Skeletal muscle tissue (tissue), 5 donors: ENCODE results near the gene NEURL1B. TPM values are rescaled to one million over a fixed set of nuclear protein-coding genes. Genes with fewer than 3 reads are reported as not detected.

Experiments used
- H3K27ac ChIP-seq: one replicate; pipeline ENCODE4 v1.7.0; 2013; ENCODE audit warnings: mild to moderate bottlenecking, low read depth, low read length, inconsistent platforms
- H3K27me3 ChIP-seq, 3 donors: one replicate each; pipeline ENCODE4 v1.7.0; 2013; ENCODE audit warnings: low read length in 3 of 3; ENCODE audit not compliant: control insufficient read depth in 3 of 3, insufficient read depth in 3 of 3
- H3K36me3 ChIP-seq, 3 donors: one replicate each; pipeline ENCODE4 v1.7.0; 2013; ENCODE audit warnings: low read length in 3 of 3; ENCODE audit not compliant: control insufficient read depth in 3 of 3, insufficient read depth in 3 of 3
- H3K4me1 ChIP-seq, 3 donors: one replicate each; pipeline ENCODE4 v1.7.0; 2013; ENCODE audit warnings: low read length in 3 of 3, mild to moderate bottlenecking in 3 of 3; ENCODE audit not compliant: control insufficient read depth in 3 of 3, insufficient read depth in 3 of 3
- H3K4me3 ChIP-seq, 3 donors: one replicate each; pipeline ENCODE4 v1.7.0; 2013; ENCODE audit warnings: low read length in 3 of 3
- H3K9ac ChIP-seq, 3 donors: one replicate each; pipeline ENCODE4 v1.7.0; 2013; ENCODE audit warnings: low read length in 3 of 3, mild to moderate bottlenecking in 3 of 3, moderate library complexity in 2 of 3, low read depth in 1 of 3
- H3K9me3 ChIP-seq, 3 donors: one replicate each; pipeline ENCODE4 v1.7.0; 2013; ENCODE audit warnings: low read length in 3 of 3; ENCODE audit not compliant: control insufficient read depth in 3 of 3
- small RNA-seq: library from RNA; depleted of rRNA; stranded (forward); fragments of <200 nt; gene quantifications from one replicate; pipeline ENCODE3, GENCODE V24; 2014
- total RNA-seq: library from RNA; depleted of rRNA; stranded (reverse); fragments of >200 nt; gene quantifications from one replicate; pipeline ENCODE4 v1.2.3, GENCODE V29; 2014
- donor health status: Osteomylitis.

The NEURL1B gene
- total RNA-seq, 1 donor from 2014 or later, result 23.0 TPM

- H3K36me3 ChIP-seq, result no peaks in the 10 kb centered on the region
- peak overlapping the region; percentile 69 to 81 (median 74) for H3K9ac ChIP-seq
- H3K4me1 ChIP-seq, result peaks cover 22 to 41% (median 30%) of the 10 kb centered on the region in 3 donors
- H3K9me3 ChIP-seq, result no peaks in the 10 kb centered on the region
- no peaks in the 10 kb centered on the region for H3K27me3 ChIP-seq
- H3K27ac ChIP-seq, result peak overlapping the region; percentile 93
- peak overlapping the region in 2 of 3 donors; percentile 23 to 45 for H3K4me3 ChIP-seq
Observed at GRCh38 chr5:172733131-172733973, 92.3 kb downstream of the NEURL1B start.

GRCh38 chr5:172733974-172734346 lies 92.9 kb downstream of the NEURL1B start:
- Histone ChIP-seq H3K4me3 (peak overlapping the region in 1 of 3 donors; percentile 23), H3K27ac (peak overlapping the region; percentile 93), H3K9me3 (no peaks in the 10 kb centered on the region), H3K4me1 (peaks cover 22 to 41% (median 30%) of the 10 kb centered on the region in 3 donors), H3K36me3 (no peaks in the 10 kb centered on the region), H3K27me3 (no peaks in the 10 kb centered on the region), H3K9ac (peak overlapping the region; percentile 69 to 81 (median 74))

GRCh38 chr5:172735141-172735831 lies 94.2 kb downstream of the NEURL1B start:
- Histone ChIP-seq H3K4me1 (peaks cover 22 to 42% (median 30%) of the 10 kb centered on the region in 3 donors), H3K27ac (peak overlapping the region; percentile 93), H3K4me3 (no peak overlapping the region), H3K9me3 (no peaks in the 10 kb centered on the region), H3K27me3 (no peaks in the 10 kb centered on the region), H3K36me3 (no peaks in the 10 kb centered on the region), H3K9ac (no peak overlapping the region)

GRCh38 chr5:172736508-172737135 lies 95.6 kb downstream of the NEURL1B start:
- Histone ChIP-seq H3K9me3 (no peaks in the 10 kb centered on the region), H3K27me3 (no peaks in the 10 kb centered on the region), H3K9ac (peak overlapping the region; percentile 48 to 72 (median 69)), H3K4me3 (no peak overlapping the region), H3K4me1 (peaks cover 33 to 50% (median 40%) of the 10 kb centered on the region in 3 donors), H3K36me3 (no peaks in the 10 kb centered on the region), H3K27ac (peak overlapping the region; percentile 61)

- Histone ChIP-seq H3K27me3 (no peaks in the 10 kb centered on the region), H3K36me3 (no peaks in the 10 kb centered on the region), H3K9me3 (no peaks in the 10 kb centered on the region), H3K4me1 (peaks cover 15 to 28% (median 16%) of the 10 kb centered on the region in 3 donors), H3K4me3 (no peak overlapping the region), H3K27ac (no peak overlapping the region), H3K9ac (no peak overlapping the region)
Observed at GRCh38 chr5:172739375-172739774, 98.3 kb downstream of the NEURL1B start.

GRCh38 chr5:172740428-172741205 lies 99.6 kb downstream of the NEURL1B start:
- Histone ChIP-seq H3K27ac (peak overlapping the region; percentile 81), H3K4me1 (peaks cover 14 to 25% (median 15%) of the 10 kb centered on the region in 3 donors), H3K9ac (peak overlapping the region in 2 of 3 donors; percentile 19 to 40), H3K9me3 (no peaks in the 10 kb centered on the region), H3K4me3 (no peak overlapping the region), H3K27me3 (no peaks in the 10 kb centered on the region), H3K36me3 (no peaks in the 10 kb centered on the region)

Small RNA genes within 50 kb of the gene (small RNA-seq; reads per million reads assigned to genes)
- gene AC027309.2, result not detected
- 0.07 reads per million for gene MIR5003

Other genes with a start within 250 kb of the NEURL1B start
- gene SH3PXD2B, start 186.7 kb upstream of the NEURL1B start, total RNA-seq, result 12.0 TPM
- 67.3 TPM for gene DUSP1, start 129.9 kb downstream of the NEURL1B start, total RNA-seq
- gene ERGIC1, start 193.0 kb downstream of the NEURL1B start, total RNA-seq, result 46.4 TPM